HepG2 (cell line): ENCODE measurements around the gene TMEM258. TPM values are rescaled to one million over a fixed set of nuclear protein-coding genes. Genes with fewer than 3 reads are reported as not detected.
A peak's percentile ranks its signal among the peaks of the same experiment; 100 is the strongest.

Source experiments
- ARNT2 ChIP-seq: sonication (generic); formaldehyde crosslinking; IDR thresholded peaks from 2 replicates; pipeline ENCODE4 v1.8.0; 2022; ENCODE audit warnings: mild to moderate bottlenecking, low read depth, missing genetic modification reagents, moderate library complexity
- BRCA1 ChIP-seq: sonication (generic); formaldehyde crosslinking; IDR thresholded peaks from 2 replicates; pipeline ENCODE4 v1.4.0; 2020; ENCODE audit warnings: missing genetic modification reagents
- FOXA1 ChIP-seq, 2 experiments: fragments of 450-650 bp in 1 of 2; sonication (generic) in 1 of 2; formaldehyde crosslinking in 1 of 2; IDR thresholded peaks; 2 replicates each; pipeline versions ENCODE4 v1.4.0 to v1.6.1; 2016 to 2020; ENCODE audit warnings: missing genetic modification reagents in 1 of 2
- HNRNPLL ChIP-seq: fragments of 200-400 bp; formaldehyde crosslinking; IDR thresholded peaks from 2 replicates; pipeline ENCODE4 v1.6.1; 2017; ENCODE audit warnings: mild to moderate bottlenecking, low read depth, low read length; ENCODE audit not compliant: poor library complexity, severe bottlenecking
- MAZ ChIP-seq, 2 experiments: sonication (generic) in 1 of 2; formaldehyde crosslinking in 1 of 2; IDR thresholded peaks; 2 replicates each; pipeline versions ENCODE4 v1.5.0 to v1.6.1; 2012 to 2020; ENCODE audit warnings: low read depth in 2 of 2, mild to moderate bottlenecking in 2 of 2, borderline replicate concordance in 1 of 2, improper control_type of control experiment in 1 of 2, low read length in 1 of 2, missing genetic modification reagents in 1 of 2, moderate library complexity in 1 of 2
- MED13 ChIP-seq: sonication (generic); formaldehyde crosslinking; IDR thresholded peaks from 2 replicates; pipeline ENCODE4 v1.5.0; 2020; ENCODE audit warnings: missing genetic modification reagents
- NFATC3 ChIP-seq: sonication (generic); formaldehyde crosslinking; IDR thresholded peaks from 2 replicates; pipeline ENCODE4 v1.5.1; 2020; ENCODE audit warnings: mild to moderate bottlenecking, missing genetic modification reagents
- PRPF4 ChIP-seq: fragments of 200-400 bp; formaldehyde crosslinking; IDR thresholded peaks from 2 replicates; pipeline ENCODE4 v1.6.1; 2016; ENCODE audit warnings: low read length, low read depth; ENCODE audit not compliant: poor library complexity, severe bottlenecking
- RAD51 ChIP-seq: fragments of 450-650 bp; IDR thresholded peaks from 2 replicates; pipeline ENCODE4 v1.6.1; 2016; ENCODE audit warnings: borderline replicate concordance
- SMAD3 ChIP-seq: sonication (generic); formaldehyde crosslinking; IDR thresholded peaks from 2 replicates; pipeline ENCODE4 v1.4.0; 2020; ENCODE audit warnings: missing genetic modification reagents
- TGIF2 ChIP-seq: IDR thresholded peaks from 2 replicates; pipeline ENCODE4 v1.6.1; 2016; ENCODE audit warnings: control low read depth, missing compliant biosample characterization
- ZFX ChIP-seq: sonication (generic); formaldehyde crosslinking; IDR thresholded peaks from 2 replicates; pipeline ENCODE4 v1.4.0; 2020; ENCODE audit warnings: mild to moderate bottlenecking, low read depth, missing genetic modification reagents, moderate library complexity
- ZNF317 ChIP-seq: sonication (generic); formaldehyde crosslinking; IDR thresholded peaks from 2 replicates; pipeline ENCODE4 v1.5.0; 2020; ENCODE audit warnings: mild to moderate bottlenecking, missing genetic modification reagents
- ZNF460 ChIP-seq: sonication (generic); formaldehyde crosslinking; IDR thresholded peaks from 2 replicates; pipeline ENCODE4 v1.5.1; 2020; ENCODE audit warnings: missing genetic modification reagents, mild to moderate bottlenecking, borderline replicate concordance
- ZNF790 ChIP-seq: sonication (generic); formaldehyde crosslinking; IDR thresholded peaks from 2 replicates; pipeline ENCODE4 v1.8.0; 2022; ENCODE audit warnings: missing genetic modification reagents, mild to moderate bottlenecking, borderline replicate concordance
- polyA plus RNA-seq, 8 experiments: library from polyadenylated mRNA; depleted of rRNA in 3 of 8; stranded (reverse) in 7 of 8; unstranded in 1 of 8; fragments of >200 nt; fragmentation: Illumina TruSeq in 4 of 8; extraction: Trizol in 4 of 8; gene quantifications; 2 replicates each; pipeline versions ENCODE4 v1.2.1 to v1.2.3, GENCODE V29; 2011 to 2016; ENCODE audit warnings: low read depth in 4 of 8, missing spikeins in 1 of 8, mixed read lengths in 1 of 8; ENCODE audit not compliant: insufficient read depth in 1 of 8
- total RNA-seq, 5 experiments: library from RNA; depleted of rRNA; stranded (reverse); fragments of >200 nt; fragmentation: Illumina TruSeq; extraction: Trizol; gene quantifications; 2 replicates each; pipeline ENCODE4 v1.2.3, GENCODE V29; 2016; ENCODE audit warnings: low read depth in 1 of 5
- TF ChIP-seq, protein P1 (sequence below): sonication (generic); formaldehyde crosslinking; IDR thresholded peaks from 2 replicates; pipeline ENCODE4; 2020; ENCODE audit warnings: missing genetic modification reagents, mild to moderate bottlenecking, borderline replicate concordance
- TF ChIP-seq, protein P2 (sequence below): sonication (generic); formaldehyde crosslinking; IDR thresholded peaks from 2 replicates; pipeline ENCODE4 v1.4.0; 2020; ENCODE audit warnings: missing genetic modification reagents
- TF ChIP-seq, protein P3 (sequence below): IDR thresholded peaks from 2 replicates; pipeline ENCODE4 v1.6.1; 2016; ENCODE audit warnings: missing biosample characterization, missing genetic modification reagents, low read depth
- TF ChIP-seq, protein P4 (sequence below): sonication (generic); formaldehyde crosslinking; IDR thresholded peaks from 2 replicates; pipeline ENCODE4 v1.5.0; 2020; ENCODE audit warnings: mild to moderate bottlenecking, missing genetic modification reagents

TMEM258 gene
- total and polyA plus RNA-seq, 2 of the 13 experiments (the other 11 are each of a cell fraction or from before 2014, with no cell fraction given) = 175 to 424 TPM

DNA sequence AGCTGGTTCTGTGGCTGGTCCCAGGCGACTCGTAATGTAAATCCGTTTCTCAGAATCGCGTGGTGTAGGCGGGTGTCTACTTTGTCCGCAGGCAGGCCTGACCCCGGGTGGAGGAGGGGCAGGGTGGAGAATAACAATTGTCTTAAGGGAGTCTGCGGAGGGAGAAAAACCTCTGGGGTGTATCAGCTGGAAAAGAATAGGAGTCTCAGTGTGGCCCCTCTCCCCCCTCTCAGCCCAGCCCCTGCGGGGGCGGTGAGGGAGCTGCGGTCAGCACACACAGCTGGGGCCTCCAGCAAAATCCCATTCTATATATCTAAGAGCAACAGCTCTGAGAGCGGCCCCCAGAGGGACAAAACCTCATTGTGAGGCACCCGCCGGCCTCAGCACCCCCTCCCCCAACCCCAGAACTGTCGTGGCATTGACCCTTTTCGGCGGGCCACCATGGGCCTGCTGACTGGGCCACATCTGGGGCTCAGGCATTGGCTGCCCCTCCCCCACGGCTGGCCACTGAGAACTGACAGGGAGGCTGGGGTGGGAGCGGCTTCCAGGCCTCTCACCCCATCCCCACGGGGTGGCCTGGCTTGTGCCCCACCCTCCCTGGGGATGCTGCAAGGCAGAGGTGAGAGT, 42.7 kb downstream of the TMEM258 start (continued):
- TF ChIP-seq, protein P1, sequence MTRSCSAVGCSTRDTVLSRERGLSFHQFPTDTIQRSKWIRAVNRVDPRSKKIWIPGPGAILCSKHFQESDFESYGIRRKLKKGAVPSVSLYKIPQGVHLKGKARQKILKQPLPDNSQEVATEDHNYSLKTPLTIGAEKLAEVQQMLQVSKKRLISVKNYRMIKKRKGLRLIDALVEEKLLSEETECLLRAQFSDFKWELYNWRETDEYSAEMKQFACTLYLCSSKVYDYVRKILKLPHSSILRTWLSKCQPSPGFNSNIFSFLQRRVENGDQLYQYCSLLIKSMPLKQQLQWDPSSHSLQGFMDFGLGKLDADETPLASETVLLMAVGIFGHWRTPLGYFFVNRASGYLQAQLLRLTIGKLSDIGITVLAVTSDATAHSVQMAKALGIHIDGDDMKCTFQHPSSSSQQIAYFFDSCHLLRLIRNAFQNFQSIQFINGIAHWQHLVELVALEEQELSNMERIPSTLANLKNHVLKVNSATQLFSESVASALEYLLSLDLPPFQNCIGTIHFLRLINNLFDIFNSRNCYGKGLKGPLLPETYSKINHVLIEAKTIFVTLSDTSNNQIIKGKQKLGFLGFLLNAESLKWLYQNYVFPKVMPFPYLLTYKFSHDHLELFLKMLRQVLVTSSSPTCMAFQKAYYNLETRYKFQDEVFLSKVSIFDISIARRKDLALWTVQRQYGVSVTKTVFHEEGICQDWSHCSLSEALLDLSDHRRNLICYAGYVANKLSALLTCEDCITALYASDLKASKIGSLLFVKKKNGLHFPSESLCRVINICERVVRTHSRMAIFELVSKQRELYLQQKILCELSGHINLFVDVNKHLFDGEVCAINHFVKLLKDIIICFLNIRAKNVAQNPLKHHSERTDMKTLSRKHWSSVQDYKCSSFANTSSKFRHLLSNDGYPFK = no peak
- TF ChIP-seq NFATC3 (CRISPR knock-in tag) (no peak), ZNF317 (CRISPR knock-in tag) (no peak), TGIF2 (CRISPR knock-in tag) (peak; percentile 27; the same call in 1 of the 2 replicates), ARNT2 (CRISPR knock-in tag) (peak; percentile 42; the same call in 1 of the 2 replicates), MAZ (IDR thresholded peaks at IDR 0.05; ENCODE audit: borderline replicate concordance, low read depth, low read length) (no peak), MAZ (CRISPR knock-in tag; IDR thresholded peaks at IDR 0.05; ENCODE audit: low read depth) (no peak; the same call in 1 of the 2 replicates), ZNF460 (CRISPR knock-in tag) (no peak), RAD51 (no peak), MED13 (CRISPR knock-in tag) (no peak), PRPF4 (peak; percentile 80), BRCA1 (CRISPR knock-in tag) (no peak), FOXA1 (IDR thresholded peaks at IDR 0.05) (no peak), FOXA1 (CRISPR knock-in tag; IDR thresholded peaks at IDR 0.05) (0 out of 2 replicates have a peak, but pooled peaks have one; percentile 7), SMAD3 (no peak), ZFX (CRISPR knock-in tag) (peak; percentile 50; the same call in 1 of the 2 replicates), ZNF790 (CRISPR knock-in tag) (no peak), HNRNPLL (peak; percentile 35)
- TF ChIP-seq, protein P2, sequence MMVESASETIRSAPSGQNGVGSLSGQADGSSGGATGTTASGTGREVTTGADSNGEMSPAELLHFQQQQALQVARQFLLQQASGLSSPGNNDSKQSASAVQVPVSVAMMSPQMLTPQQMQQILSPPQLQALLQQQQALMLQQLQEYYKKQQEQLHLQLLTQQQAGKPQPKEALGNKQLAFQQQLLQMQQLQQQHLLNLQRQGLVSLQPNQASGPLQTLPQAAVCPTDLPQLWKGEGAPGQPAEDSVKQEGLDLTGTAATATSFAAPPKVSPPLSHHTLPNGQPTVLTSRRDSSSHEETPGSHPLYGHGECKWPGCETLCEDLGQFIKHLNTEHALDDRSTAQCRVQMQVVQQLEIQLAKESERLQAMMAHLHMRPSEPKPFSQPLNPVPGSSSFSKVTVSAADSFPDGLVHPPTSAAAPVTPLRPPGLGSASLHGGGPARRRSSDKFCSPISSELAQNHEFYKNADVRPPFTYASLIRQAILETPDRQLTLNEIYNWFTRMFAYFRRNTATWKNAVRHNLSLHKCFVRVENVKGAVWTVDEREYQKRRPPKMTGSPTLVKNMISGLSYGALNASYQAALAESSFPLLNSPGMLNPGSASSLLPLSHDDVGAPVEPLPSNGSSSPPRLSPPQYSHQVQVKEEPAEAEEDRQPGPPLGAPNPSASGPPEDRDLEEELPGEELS (CRISPR knock-in tag) = 0 out of 2 replicates have a peak, but pooled peaks have one; percentile 32
- TF ChIP-seq, protein P3, sequence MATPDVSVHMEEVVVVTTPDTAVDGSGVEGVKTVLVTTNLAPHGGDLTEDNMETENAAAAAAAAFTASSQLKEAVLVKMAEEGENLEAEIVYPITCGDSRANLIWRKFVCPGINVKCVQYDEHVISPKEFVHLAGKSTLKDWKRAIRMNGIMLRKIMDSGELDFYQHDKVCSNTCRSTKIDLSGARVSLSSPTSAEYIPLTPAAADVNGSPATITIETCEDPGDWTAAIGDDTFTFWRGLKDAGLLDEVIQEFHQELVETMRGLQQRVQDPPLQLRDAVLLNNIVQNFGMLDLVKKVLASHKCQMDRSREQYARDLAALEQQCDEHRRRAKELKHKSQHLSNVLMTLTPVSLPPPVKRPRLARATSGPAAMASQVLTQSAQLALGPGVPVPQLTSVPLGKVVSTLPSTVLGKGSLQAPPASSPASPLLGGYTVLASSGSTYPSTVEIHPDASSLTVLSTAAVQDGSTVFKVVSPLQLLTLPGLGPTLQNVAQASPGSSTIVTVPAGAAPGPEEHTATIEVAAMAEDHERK (CRISPR knock-in tag) = no peak
- TF ChIP-seq, protein P4, sequence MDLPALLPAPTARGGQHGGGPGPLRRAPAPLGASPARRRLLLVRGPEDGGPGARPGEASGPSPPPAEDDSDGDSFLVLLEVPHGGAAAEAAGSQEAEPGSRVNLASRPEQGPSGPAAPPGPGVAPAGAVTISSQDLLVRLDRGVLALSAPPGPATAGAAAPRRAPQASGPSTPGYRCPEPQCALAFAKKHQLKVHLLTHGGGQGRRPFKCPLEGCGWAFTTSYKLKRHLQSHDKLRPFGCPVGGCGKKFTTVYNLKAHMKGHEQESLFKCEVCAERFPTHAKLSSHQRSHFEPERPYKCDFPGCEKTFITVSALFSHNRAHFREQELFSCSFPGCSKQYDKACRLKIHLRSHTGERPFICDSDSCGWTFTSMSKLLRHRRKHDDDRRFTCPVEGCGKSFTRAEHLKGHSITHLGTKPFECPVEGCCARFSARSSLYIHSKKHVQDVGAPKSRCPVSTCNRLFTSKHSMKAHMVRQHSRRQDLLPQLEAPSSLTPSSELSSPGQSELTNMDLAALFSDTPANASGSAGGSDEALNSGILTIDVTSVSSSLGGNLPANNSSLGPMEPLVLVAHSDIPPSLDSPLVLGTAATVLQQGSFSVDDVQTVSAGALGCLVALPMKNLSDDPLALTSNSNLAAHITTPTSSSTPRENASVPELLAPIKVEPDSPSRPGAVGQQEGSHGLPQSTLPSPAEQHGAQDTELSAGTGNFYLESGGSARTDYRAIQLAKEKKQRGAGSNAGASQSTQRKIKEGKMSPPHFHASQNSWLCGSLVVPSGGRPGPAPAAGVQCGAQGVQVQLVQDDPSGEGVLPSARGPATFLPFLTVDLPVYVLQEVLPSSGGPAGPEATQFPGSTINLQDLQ (CRISPR knock-in tag) = peak; percentile 30
